IMR-90 (cell line): ENCODE data around the gene APP. TPM values are rescaled to one million over a fixed set of nuclear protein-coding genes. Genes with fewer than 3 reads are reported as not detected.

Experiments used
- ATAC-seq: fragments of 200-7000 bp; cut with Tn5 transposase; 2 replicates; pipeline ENCODE4 v1.9.1; 2020; ENCODE audit warnings: low read depth, mild to moderate bottlenecking, moderate library complexity
- BruUV-seq: library from RNA; stranded (reverse); fragments of 400-500 nt; replicated peaks from 2 replicates; lab custom pipeline; 2021; lab: Mats Ljungman, UMichigan
- CTCF ChIA-PET: fragments of 300-600 bp; formaldehyde crosslinking; extraction: SDS; loops from one replicate; lab custom pipeline; 2021; ENCODE audit warnings: antibody characterized with exemption; lab: Yijun Ruan, JAX
- POLR2A ChIA-PET: fragments of 300-600 bp; sonication (Branson Sonifier 250); formaldehyde crosslinking; loops from one replicate; lab custom pipeline; 2022; ENCODE audit warnings: antibody characterized with exemption; ENCODE audit not compliant: unreplicated experiment; lab: Charles Lee
- DNase-seq: peaks from one replicate; pipeline ENCODE4 v3.0.0; 2013
- H2AFZ ChIP-seq: replicated peaks from 2 replicates; pipeline ENCODE3; 2013; ENCODE audit warnings: low read length, mild to moderate bottlenecking; ENCODE audit not compliant: poor library complexity
- H2AK5ac ChIP-seq: 2 replicates; pipeline ENCODE4 v1.6.1; 2013; ENCODE audit warnings: low read depth, low read length, inconsistent platforms
- H2AK9ac ChIP-seq: replicated peaks from 2 replicates; pipeline ENCODE3; 2013; ENCODE audit warnings: mild to moderate bottlenecking, low read depth, low read length, moderate library complexity; ENCODE audit not compliant: poor library complexity
- H2BK120ac ChIP-seq: 2 replicates; pipeline ENCODE4 v1.6.1; 2013; ENCODE audit warnings: low read depth, low read length, inconsistent platforms
- H2BK15ac ChIP-seq: 3 replicates; pipeline ENCODE4 v1.6.1; 2013; ENCODE audit warnings: low read depth, low read length, inconsistent platforms
- H2BK20ac ChIP-seq: 2 replicates; pipeline ENCODE4 v1.6.1; 2013; ENCODE audit warnings: low read depth, mild to moderate bottlenecking, inconsistent platforms, low read length, moderate library complexity
- H2BK5ac ChIP-seq: 2 replicates; pipeline ENCODE4 v1.6.1; 2013; ENCODE audit warnings: mild to moderate bottlenecking, low read depth, low read length, inconsistent platforms; ENCODE audit not compliant: poor library complexity, severe bottlenecking
- H3K14ac ChIP-seq: replicated peaks from 2 replicates; pipeline ENCODE4 v1.6.1; 2013; ENCODE audit warnings: low read depth, low read length, inconsistent platforms
- H3K18ac ChIP-seq: 2 replicates; pipeline ENCODE4 v1.6.1; 2013; ENCODE audit warnings: low read depth, low read length, control low read depth
- H3K23ac ChIP-seq: 2 replicates; pipeline ENCODE4 v1.6.1; 2013; ENCODE audit warnings: low read depth, low read length, inconsistent platforms
- H3K27ac ChIP-seq: 2 replicates; pipeline ENCODE4 v1.5.1; 2013; ENCODE audit warnings: mild to moderate bottlenecking, control low read depth, low read length; ENCODE audit not compliant: insufficient read depth
- H3K27me3 ChIP-seq: 2 replicates; pipeline ENCODE4 v1.6.1; 2013; ENCODE audit warnings: low read length; ENCODE audit not compliant: control insufficient read depth, insufficient read depth
- H3K36me3 ChIP-seq: 2 replicates; pipeline ENCODE4 v1.6.1; 2013; ENCODE audit warnings: low read length, mixed read lengths; ENCODE audit not compliant: control insufficient read depth, insufficient read depth
- H3K4ac ChIP-seq: 2 replicates; pipeline ENCODE4 v1.6.1; 2013; ENCODE audit warnings: low read depth, low read length, inconsistent platforms
- H3K4me1 ChIP-seq: 2 replicates; pipeline ENCODE4 v1.6.1; 2013; ENCODE audit warnings: low read length, mixed read lengths; ENCODE audit not compliant: control insufficient read depth, insufficient read depth
- H3K4me2 ChIP-seq: 2 replicates; pipeline ENCODE4 v1.6.1; 2013; ENCODE audit warnings: low read depth, mild to moderate bottlenecking, control low read depth, low read length, moderate library complexity
- H3K4me3 ChIP-seq: 2 replicates; pipeline ENCODE4 v1.5.1; 2013; ENCODE audit warnings: low read depth, mild to moderate bottlenecking, control low read depth, low read length, moderate library complexity; ENCODE audit not compliant: insufficient read depth
- H3K56ac ChIP-seq: 2 replicates; pipeline ENCODE4 v1.6.1; 2013; ENCODE audit warnings: low read length, inconsistent platforms; ENCODE audit not compliant: insufficient read depth; ENCODE audit errors: extremely low read depth
- H3K79me1 ChIP-seq, 2 experiments: 2 replicates each; pipeline ENCODE4 v1.6.1; 2013; ENCODE audit warnings: low read length in 2 of 2, inconsistent platforms in 1 of 2, low read depth in 1 of 2
- H3K9ac ChIP-seq: 2 replicates; pipeline ENCODE4 v1.6.1; 2013; ENCODE audit warnings: low read depth, low read length, control low read depth
- H3K9me1 ChIP-seq: 2 replicates; pipeline ENCODE4 v1.6.1; 2013; ENCODE audit warnings: low read length, inconsistent platforms; ENCODE audit not compliant: insufficient read depth
- H3K9me3 ChIP-seq: 2 replicates; pipeline ENCODE4 v1.6.1; 2013; ENCODE audit warnings: low read length; ENCODE audit not compliant: control insufficient read depth, insufficient read depth
- H4K20me1 ChIP-seq: 2 replicates; pipeline ENCODE4 v1.6.1; 2013; ENCODE audit warnings: low read length, inconsistent platforms; ENCODE audit not compliant: insufficient read depth
- H4K5ac ChIP-seq: 2 replicates; pipeline ENCODE4 v1.6.1; 2013; ENCODE audit warnings: mild to moderate bottlenecking, low read depth, low read length, control low read depth
- H4K8ac ChIP-seq, 2 experiments: 2 replicates each; pipeline ENCODE4 v1.6.1; 2013; ENCODE audit warnings: low read depth in 2 of 2, low read length in 2 of 2, control low read depth in 1 of 2, inconsistent platforms in 1 of 2
- H4K91ac ChIP-seq: 2 replicates; pipeline ENCODE4 v1.6.1; 2013; ENCODE audit warnings: low read depth, low read length, inconsistent platforms; ENCODE audit not compliant: insufficient read depth
- BHLHE40 ChIP-seq: fragments of 150-350 bp; IDR thresholded peaks from 2 replicates; pipeline ENCODE4 v1.6.1; 2016; ENCODE audit warnings: mild to moderate bottlenecking, low read depth, low read length
- CEBPB ChIP-seq: IDR thresholded peaks from 2 replicates; pipeline ENCODE4 v1.6.1; 2012; ENCODE audit warnings: low read depth, low read length, improper control_type of control experiment
- CHD1 ChIP-seq: IDR thresholded peaks from 2 replicates; pipeline ENCODE4 v1.6.1; 2012; ENCODE audit warnings: low read depth, low read length, improper control_type of control experiment
- CTCF ChIP-seq: conservative IDR thresholded peaks from 2 replicates; pipeline ENCODE4 v1.5.1; 2012; ENCODE audit warnings: mild to moderate bottlenecking, low read depth, low read length, improper control_type of control experiment
- ELK1 ChIP-seq: fragments of 150-350 bp; IDR thresholded peaks from 2 replicates; pipeline ENCODE4 v1.6.1; 2016; ENCODE audit warnings: low read depth, mild to moderate bottlenecking, low read length, moderate library complexity, borderline replicate concordance
- FOS ChIP-seq: fragments of 150-350 bp; IDR thresholded peaks from 2 replicates; pipeline ENCODE4 v1.6.1; 2016; ENCODE audit warnings: low read depth, low read length
- MAFK ChIP-seq: IDR thresholded peaks from 2 replicates; pipeline ENCODE4 v1.6.1; 2012; ENCODE audit warnings: low read depth, low read length, improper control_type of control experiment
- MAZ ChIP-seq: IDR thresholded peaks from 2 replicates; pipeline ENCODE4 v1.6.1; 2012; ENCODE audit warnings: low read depth, mild to moderate bottlenecking, low read length, improper control_type of control experiment, moderate library complexity, borderline replicate concordance
- MXI1 ChIP-seq: IDR thresholded peaks from 2 replicates; pipeline ENCODE4 v1.6.1; 2012; ENCODE audit warnings: low read depth, mild to moderate bottlenecking, low read length, moderate library complexity, borderline replicate concordance
- NFE2L2 ChIP-seq: fragments of 150-350 bp; IDR thresholded peaks from 2 replicates; pipeline ENCODE4 v1.6.1; 2016; ENCODE audit warnings: low read depth, mild to moderate bottlenecking, low read length
- POLR2A ChIP-seq: IDR thresholded peaks from 2 replicates; pipeline ENCODE4 v1.6.1; 2012; ENCODE audit warnings: mild to moderate bottlenecking, low read depth, low read length
- RAD21 ChIP-seq: IDR thresholded peaks from 2 replicates; pipeline ENCODE4 v1.6.1; 2012; ENCODE audit warnings: low read length, improper control_type of control experiment
- RCOR1 ChIP-seq: IDR thresholded peaks from 2 replicates; pipeline ENCODE4 v1.6.1; 2012; ENCODE audit warnings: mild to moderate bottlenecking, low read length, improper control_type of control experiment; ENCODE audit not compliant: insufficient replicate concordance
- RFX5 ChIP-seq: IDR thresholded peaks from 2 replicates; pipeline ENCODE4 v1.8.0; 2012; ENCODE audit warnings: low read depth, mild to moderate bottlenecking, low read length, moderate library complexity
- SMC3 ChIP-seq: fragments of 150-350 bp; IDR thresholded peaks from 2 replicates; pipeline ENCODE4 v1.6.1; 2016; ENCODE audit warnings: low read depth, mild to moderate bottlenecking, antibody characterized with exemption, low read length, moderate library complexity
- USF2 ChIP-seq: fragments of 150-350 bp; IDR thresholded peaks from 2 replicates; pipeline ENCODE4 v1.6.1; 2017; ENCODE audit warnings: mild to moderate bottlenecking, antibody characterized with exemption, low read length, low read depth
- WGBS, 2 experiments: methylation state at CpG; one replicate each; pipeline versions ENCODE4 v1.1.5 to v1.1.7; 2013; ENCODE audit warnings: missing lambda C conversion rate in 2 of 2; ENCODE audit not compliant: insufficient read length in 1 of 2; ENCODE audit errors: extremely low coverage in 2 of 2; 5-methylcytosine and 5-hydroxymethylcytosine counted together
- dilution Hi-C: fragments of 300-500 bp; cut with HindIII; formaldehyde crosslinking; loops from one replicate; pipeline ENCODE4 v1.14.3; 2018; ENCODE audit warnings: low sequenced_read_pairs; ENCODE audit not compliant: unreplicated experiment
- in situ Hi-C: fragments of 300-500 bp; cut with MboI; formaldehyde crosslinking; loops from 3 replicates; pipeline ENCODE4 v1.14.3; 2019; ENCODE audit warnings: low sequenced_read_pairs, inconsistent platforms, mixed read lengths
- intact Hi-C: fragments of 100-400 bp; cut with micrococcal nuclease; formaldehyde crosslinking; loops from 2 replicates; pipeline ENCODE4 v1.10.0; 2022
- polyA plus RNA-seq, 3 experiments: library from polyadenylated mRNA; depleted of rRNA; stranded (reverse); fragments of >200 nt; gene quantifications; 2 replicates each; pipeline ENCODE4 v1.2.3, GENCODE V29; 2012; ENCODE audit warnings: low replicate concordance in 1 of 3
- total RNA-seq: library from RNA; depleted of rRNA; stranded (reverse); fragments of >200 nt; gene quantifications from 2 replicates; pipeline ENCODE4 v1.2.3, GENCODE V29; 2012

APP gene
- total and polyA plus RNA-seq, 2 of the 4 experiments (the other 2 are of a cell fraction), result 191 to 530 TPM

- no TSS peak for BruUV-seq
- Histone ChIP-seq H2BK15ac (no peak overlapping the region), H3K23ac (no peak overlapping the region), H4K91ac (no peak overlapping the region), H4K5ac (no peak overlapping the region), H3K27me3 (no peaks in the 10 kb centered on the region), H3K9me3 (no peaks in the 10 kb centered on the region), H3K36me3 (no peaks in the 10 kb centered on the region; the same call in 1 of the 2 replicates), H3K4me3 (no peak overlapping the region), H3K4ac (no peak overlapping the region), H3K27ac (peak overlapping the region; percentile 13; the same call in 1 of the 2 replicates), H3K18ac (no peak overlapping the region; the same call in 1 of the 2 replicates), H2AFZ (no peak overlapping the region), H3K4me1 (peaks cover 1% of the 10 kb centered on the region; the same call in 1 of the 2 replicates), H4K20me1 (peaks cover 31% of the 10 kb centered on the region), H3K9me1 (peaks cover 12% of the 10 kb centered on the region; the same call in 1 of the 2 replicates), H3K79me1 (peaks cover 40 to 65% of the 10 kb centered on the region in 2 experiments), H3K9ac (no peak overlapping the region), H2BK120ac (no peak overlapping the region), H2BK5ac (peak overlapping the region; percentile 69), H2AK5ac (no peak overlapping the region), H3K14ac (no peak overlapping the region), H4K8ac (no peak overlapping the region), H2AK9ac (no peak overlapping the region), H3K4me2 (no peak overlapping the region), H2BK20ac (no peak overlapping the region), H3K56ac (no peak overlapping the region)
- intact Hi-C loops (no loop called here), in situ Hi-C loops (no loop called here), dilution Hi-C loops (no loop called here)
- TF ChIP-seq ELK1, result no peak
- peak; percentile 23; the same call in 1 of the 2 replicates for TF ChIP-seq MAFK
- no peak for TF ChIP-seq CHD1
- no peak for TF ChIP-seq POLR2A
- no peak for TF ChIP-seq USF2
- TF ChIP-seq NFE2L2, result no peak
- peak; percentile 85 for TF ChIP-seq FOS
- TF ChIP-seq BHLHE40, result peak; percentile 77
- no peak for TF ChIP-seq CTCF
- TF ChIP-seq RFX5, result peak; percentile 5; the same call in 1 of the 2 replicates
- no peak for TF ChIP-seq RCOR1
- peak; percentile 47; the same call in 1 of the 2 replicates for TF ChIP-seq MXI1
- peak; percentile 82 for TF ChIP-seq CEBPB
- no peak for TF ChIP-seq RAD21
- TF ChIP-seq SMC3, result no peak
- TF ChIP-seq MAZ, result 0 out of 2 replicates have a peak, but pooled peaks have one; percentile 26
- peak; percentile 96 for ATAC-seq
- ChIA-PET POLR2A (no interaction called here), CTCF (interaction anchor here (0.6 to 1.1 kb wide), 3 partner anchors 12 to 1244 kb away, joined by 3 read pairs; no protein-coding TSS in a partner anchor)
- WGBS, 2 experiments, result no CpG with 5 or more reads among the region's 6 CpGs
- DNase-seq, result peak; percentile 99
Measured at GRCh38 chr21:26140164-26140579, 30.4 kb downstream of the APP start.
